TTC549 (cell line): ENCODE data around the gene CNDP2.
"Not testable (repeated sequence)": the region's sequence is repeated elsewhere in the genome, so short reads cannot be mapped to it uniquely, and the experiment has no call there.

Experiments
- FAIRE-seq: peaks from 2 replicates; lab custom pipeline; 2012; peaks lifted over from hg19 to GRCh38; lab: Jason Lieb, UNC

The CNDP2 gene

DNA sequence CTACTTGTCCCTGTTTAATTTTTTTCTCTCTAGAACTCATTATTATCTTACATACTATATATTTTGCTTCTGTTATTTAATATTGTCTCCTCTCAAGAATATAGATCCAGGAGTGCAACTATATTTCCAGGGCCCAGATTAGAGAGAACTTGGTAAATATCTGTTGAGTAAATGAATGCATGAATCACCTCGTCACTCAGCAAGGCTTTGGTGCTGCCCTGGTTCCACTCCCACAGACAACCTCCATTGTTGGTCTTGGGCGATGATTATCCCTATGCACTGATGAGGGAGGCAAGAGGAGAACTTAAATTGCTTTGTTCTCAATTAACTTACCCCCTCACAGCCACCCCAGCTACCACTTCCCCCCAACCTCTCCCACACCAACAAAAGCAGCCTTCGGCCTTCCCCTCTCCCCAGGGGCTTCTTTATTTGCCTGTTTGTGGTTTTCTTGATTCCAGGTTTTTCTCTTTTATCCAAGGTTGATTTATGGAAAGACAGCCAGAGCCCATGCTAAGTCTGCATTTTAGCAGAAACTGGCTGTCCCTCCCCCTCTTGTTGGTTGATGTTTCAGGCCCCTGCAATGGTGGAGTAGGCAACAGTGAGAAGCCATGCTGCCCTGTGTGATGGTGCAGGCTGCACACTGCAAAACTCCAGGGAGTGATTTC is 22.1 kb upstream of the CNDP2 start:
- no peak for FAIRE-seq

GRCh38 chr18:74476140-74476539 is 20.0 kb upstream of the CNDP2 start:
- FAIRE-seq, result no peak

GRCh38 chr18:74477771-74478170 is 18.4 kb upstream of the CNDP2 start:
- no peak for FAIRE-seq

- FAIRE-seq, result no peak
These were observed 17.8 kb upstream of the CNDP2 start for GRCh38 chr18:74478316-74478715.

GRCh38 chr18:74478880-74479279 is 17.3 kb upstream of the CNDP2 start:
- no peak for FAIRE-seq

GRCh38 chr18:74479486-74480148 is 16.5 kb upstream of the CNDP2 start:
- FAIRE-seq, result no peak

DNA sequence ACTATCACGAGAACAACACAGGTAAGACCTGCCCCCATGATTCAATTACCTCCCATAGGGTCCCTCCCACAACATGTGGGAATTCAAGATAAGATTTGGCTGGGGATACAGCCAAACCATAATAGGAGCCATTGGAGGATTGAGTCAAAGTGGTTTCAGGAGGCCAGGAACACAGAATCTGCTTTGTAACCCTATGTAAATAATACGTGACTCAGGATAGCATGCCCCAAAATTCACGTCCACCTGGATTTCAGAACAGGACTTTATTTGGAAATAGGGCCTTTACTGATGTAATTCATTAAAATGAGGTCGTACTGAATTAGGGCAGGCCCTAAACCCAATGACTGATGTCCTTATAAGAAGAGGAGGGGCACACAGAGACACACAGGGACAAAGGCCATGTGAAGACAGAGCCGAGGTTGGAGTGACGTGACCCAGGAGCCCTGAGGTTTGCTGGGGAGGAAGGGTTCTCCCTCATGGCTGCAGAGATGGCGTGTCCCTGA is 16.0 kb upstream of the CNDP2 start:
- no peak for FAIRE-seq

DNA sequence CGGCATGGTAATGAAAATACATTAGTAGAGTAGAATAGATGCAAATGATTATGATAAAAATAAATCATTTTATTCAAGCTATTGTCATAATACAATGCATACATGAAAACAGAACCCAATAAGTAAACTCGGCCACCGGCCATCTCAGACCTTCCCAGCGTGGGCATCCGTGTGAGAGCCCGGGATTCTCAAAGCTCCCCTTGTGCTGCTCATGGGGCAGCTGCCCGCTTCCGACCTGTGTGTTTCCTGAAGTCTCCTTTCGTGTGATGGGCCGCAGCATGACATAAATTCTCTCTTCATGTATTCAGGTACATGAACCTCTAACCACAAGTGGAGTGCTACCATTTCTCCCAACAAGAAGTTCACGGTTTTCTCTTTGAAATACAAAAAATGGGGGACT is 13.5 kb upstream of the CNDP2 start:
- no peak for FAIRE-seq

DNA sequence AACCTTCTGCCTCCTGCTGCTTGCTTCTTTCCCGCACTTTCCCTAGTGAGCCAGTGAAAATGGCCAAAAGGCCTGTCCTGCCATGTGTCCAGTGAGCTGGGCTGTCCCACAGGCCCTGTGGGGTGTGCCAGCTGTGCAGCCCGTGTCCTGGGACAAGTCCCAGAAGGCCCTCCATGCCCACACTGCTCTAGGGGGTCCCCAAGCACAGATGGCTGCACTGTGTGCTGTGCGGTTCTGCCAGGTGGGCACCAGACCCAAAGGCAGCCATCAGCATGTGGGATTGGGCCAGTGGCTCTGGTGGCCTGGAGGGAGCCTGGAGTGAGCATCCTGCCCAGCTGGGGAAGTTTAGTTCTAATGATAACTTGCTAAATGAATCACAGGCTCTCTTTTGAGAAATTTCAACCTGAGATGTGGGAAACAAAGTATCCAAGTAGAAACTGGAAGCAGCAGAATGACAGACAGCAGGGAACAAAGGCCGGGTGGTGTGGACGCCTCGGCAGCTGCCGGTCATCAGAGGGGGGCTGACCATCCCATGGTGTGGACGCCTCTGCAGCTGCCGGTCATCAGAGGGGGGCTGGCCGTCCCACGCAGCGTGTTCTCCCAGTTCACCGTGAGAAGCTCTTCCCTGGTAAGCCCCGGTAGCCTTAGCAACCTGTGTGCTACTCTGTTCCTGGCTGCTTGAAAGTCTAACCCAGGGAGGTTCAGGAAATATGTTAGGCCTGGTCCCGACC is 9.9 kb upstream of the CNDP2 start:
- FAIRE-seq, result no peak

DNA sequence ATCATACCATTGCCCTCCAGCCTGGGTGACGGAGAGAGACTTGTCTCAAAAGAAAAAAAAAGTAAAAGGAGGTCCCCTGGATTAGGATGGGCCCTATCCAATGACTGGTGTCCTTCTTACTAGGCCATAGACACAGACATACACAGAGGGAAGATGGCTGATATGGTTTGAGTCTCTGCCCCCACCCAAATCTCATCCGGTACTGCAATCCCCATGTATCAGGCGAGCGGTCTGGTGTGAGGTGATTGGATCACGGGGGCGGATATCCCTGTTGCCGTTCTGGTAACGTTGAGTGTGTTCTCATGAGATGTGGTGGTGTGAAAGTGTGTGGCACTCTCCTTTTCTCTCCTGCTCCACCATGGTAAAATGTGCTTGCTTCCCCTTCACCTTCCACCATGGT is 7.8 kb upstream of the CNDP2 start:
- no peak for FAIRE-seq

GRCh38 chr18:74488864-74489263 is 7.3 kb upstream of the CNDP2 start:
- FAIRE-seq, result no peak

GRCh38 chr18:74489676-74490075 is 6.5 kb upstream of the CNDP2 start:
- FAIRE-seq, result no peak

- no peak for FAIRE-seq
These were observed 3.9 kb upstream of the CNDP2 start for GRCh38 chr18:74492259-74492658.

DNA sequence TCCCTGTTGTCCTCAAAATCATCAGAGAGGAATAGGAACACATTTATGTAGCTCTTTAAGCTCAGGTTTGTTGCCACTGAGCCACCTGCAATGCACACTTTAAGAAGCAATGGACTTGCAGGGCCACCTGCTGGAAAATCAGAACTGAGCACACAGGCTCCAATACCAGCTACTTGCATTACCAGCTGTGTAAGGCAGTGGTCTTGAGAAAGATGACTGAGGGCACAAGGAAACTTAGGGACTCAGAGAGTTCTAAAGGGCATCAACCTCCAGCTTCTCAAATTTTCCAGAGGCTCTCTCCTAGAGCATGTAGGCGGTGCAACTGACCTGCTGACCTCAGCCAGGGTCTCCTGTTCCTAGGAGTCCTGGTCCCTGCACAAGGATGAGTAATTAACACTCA is 2.5 kb upstream of the CNDP2 start:
- FAIRE-seq, result no peak

DNA sequence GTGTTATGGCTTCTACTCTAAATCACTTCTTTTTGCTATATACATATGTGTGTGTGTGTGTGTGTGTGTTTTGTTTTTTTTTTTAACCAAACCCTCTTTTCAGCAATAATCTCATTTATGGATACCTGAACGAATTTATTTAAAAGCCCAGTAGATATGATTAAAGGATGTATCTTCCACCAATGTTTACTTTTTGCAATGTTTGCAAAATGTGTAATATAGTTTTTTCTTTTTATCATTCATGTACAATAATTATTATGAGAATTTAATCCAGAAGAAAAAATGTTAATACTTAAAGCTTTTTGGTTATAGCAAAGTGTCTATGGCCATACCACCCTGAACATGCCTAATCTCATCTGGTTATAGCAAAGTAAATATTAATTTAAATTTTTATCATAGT is 1.6 kb upstream of the CNDP2 start:
- no peak for FAIRE-seq

- FAIRE-seq, result no peak
These were observed 553 bp downstream of the CNDP2 start for GRCh38 chr18:74496508-74497323.

GRCh38 chr18:74497324-74497676 is 1.1 kb downstream of the CNDP2 start:
- no peak for FAIRE-seq

DNA sequence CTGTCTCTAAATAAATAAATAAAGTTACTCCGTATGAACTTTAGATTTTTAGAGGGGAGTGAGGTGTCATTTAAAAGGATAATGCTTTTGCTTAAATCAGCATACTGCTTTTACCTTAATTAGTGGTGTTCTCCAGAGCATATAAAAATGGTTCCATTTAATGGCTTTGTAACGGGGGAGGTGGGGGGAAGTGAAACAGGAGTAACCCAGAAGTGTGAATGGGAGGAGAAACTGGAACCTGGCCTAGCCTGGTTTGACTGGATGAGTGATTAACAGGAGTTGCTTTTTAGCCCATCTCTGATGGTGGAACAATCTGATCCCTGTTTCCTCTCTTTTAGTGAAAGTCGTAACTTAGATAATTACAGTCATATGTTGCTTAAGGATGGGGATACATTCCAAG is 1.6 kb downstream of the CNDP2 start:
- FAIRE-seq, result no peak

DNA sequence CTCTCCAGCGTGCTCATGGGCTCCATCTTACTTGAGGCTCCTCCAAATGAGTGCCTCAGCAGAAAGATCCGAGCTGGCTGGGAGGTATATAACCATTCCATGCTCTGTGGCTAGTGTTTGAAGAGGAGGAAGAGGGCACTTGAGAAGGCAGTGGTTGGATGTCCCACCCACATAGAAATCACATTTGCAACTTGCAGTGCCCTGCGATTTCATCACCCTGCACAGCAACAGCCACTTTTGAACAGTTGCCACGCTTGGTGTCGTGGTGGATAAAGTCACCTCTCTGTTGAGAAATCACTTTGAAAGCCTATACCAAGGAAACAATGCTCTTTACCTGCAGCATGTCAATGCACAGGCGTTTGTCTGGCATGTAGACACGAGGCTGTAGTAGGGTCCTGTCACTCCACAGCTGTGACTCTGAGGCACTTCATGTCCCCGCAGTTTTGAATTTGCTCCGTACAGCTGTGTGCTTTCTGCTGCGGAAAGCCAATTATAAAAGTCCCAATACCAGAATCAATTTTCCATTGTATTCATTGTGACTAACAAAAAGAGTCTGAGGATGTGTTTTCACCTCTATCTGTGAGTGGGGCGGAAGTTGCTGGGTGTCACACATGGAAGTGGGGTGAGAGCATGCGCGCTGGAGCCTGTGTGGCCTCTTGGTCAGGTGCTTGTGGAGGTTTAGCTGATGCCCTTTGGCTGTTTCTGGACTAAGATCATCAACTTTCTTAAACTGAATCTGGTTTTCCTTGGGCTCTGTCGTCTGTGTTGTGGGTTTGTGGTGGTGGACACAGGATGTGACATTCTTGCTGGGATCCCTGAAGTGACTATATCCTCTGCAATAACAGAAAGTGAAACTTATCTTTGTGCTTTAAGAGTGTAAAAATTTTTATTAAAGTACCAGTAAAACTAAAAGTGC is 2.8 kb downstream of the CNDP2 start:
- no peak for FAIRE-seq

DNA sequence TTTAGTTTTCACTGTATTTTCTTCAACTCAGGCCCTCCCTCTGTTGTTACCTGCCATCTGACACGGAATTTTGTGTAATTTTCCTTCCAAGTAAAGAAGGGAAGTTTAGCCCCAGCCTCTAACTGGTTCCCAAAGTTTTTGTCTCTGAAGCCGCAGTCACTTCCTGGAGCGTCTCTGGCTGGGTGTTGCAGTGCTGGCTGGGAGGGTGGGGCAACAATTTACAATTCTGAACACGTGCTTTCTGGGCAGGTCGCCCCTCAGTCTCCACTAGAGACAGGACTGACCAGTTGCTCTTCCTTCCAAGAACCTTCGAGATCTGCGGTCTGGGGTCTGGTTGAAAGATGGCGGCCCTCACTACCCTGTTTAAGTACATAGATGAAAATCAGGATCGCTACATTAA is 3.5 kb downstream of the CNDP2 start:
- FAIRE-seq, result no peak

DNA sequence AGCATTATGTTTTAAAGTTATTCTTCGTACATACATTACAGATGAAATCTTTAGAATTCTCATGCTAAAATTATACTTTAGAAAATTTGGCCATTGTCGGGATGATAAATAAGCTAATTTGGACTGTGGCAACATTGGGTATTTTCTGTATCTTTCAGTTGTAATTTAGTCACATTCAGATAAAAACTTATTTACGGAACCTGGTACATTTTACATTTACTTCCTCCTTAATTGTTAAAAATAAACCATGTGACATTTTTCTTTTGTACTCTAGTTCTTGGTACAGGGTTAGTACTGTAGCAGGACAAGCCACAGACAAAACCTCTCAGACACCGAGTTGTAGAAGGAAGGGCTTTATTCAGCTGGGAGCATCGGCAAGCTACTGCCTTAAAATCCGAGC is 4.2 kb downstream of the CNDP2 start:
- no peak for FAIRE-seq

GRCh38 chr18:74500774-74501173 is 4.6 kb downstream of the CNDP2 start:
- not testable (repeated sequence) for FAIRE-seq
